Hepatocyte (in vitro differentiated cells): ENCODE data around the gene ADAM8. TPM values are rescaled to one million over a fixed set of nuclear protein-coding genes. Genes with fewer than 3 reads are reported as not detected.

Experiments
- DNase-seq: peaks from one replicate; pipeline ENCODE4 v3.0.0-alpha.2; 2016; ENCODE audit warnings: low spot score
- H2AFZ ChIP-seq: fragments of 200-600 bp; sonication (generic); 2 replicates; pipeline ENCODE4 v1.6.0; 2016; ENCODE audit warnings: antibody characterized with exemption, mild to moderate bottlenecking
- H3K27ac ChIP-seq: fragments of 200-600 bp; sonication (generic); 2 replicates; pipeline ENCODE4 v1.5.1; 2016; ENCODE audit warnings: mild to moderate bottlenecking
- H3K27me3 ChIP-seq: fragments of 200-600 bp; sonication (generic); 2 replicates; pipeline ENCODE4 v1.6.1; 2016
- H3K36me3 ChIP-seq: fragments of 200-600 bp; sonication (generic); replicated peaks from 2 replicates; pipeline ENCODE4 v1.5.1; 2016; ENCODE audit warnings: low read depth; ENCODE audit not compliant: insufficient read depth
- H3K4me1 ChIP-seq: fragments of 200-600 bp; sonication (generic); 2 replicates; pipeline ENCODE4 v1.5.1; 2016; ENCODE audit warnings: mild to moderate bottlenecking, moderate library complexity; ENCODE audit not compliant: insufficient read depth
- H3K4me2 ChIP-seq: fragments of 200-600 bp; sonication (generic); 2 replicates; pipeline ENCODE4 v1.6.0; 2016
- H3K4me3 ChIP-seq: fragments of 200-600 bp; sonication (generic); 2 replicates; pipeline ENCODE4 v1.5.1; 2016; ENCODE audit warnings: mild to moderate bottlenecking
- H3K79me2 ChIP-seq: fragments of 200-600 bp; sonication (generic); 2 replicates; pipeline ENCODE4 v1.6.0; 2017; ENCODE audit warnings: mild to moderate bottlenecking
- H3K9me2 ChIP-seq: fragments of 200-600 bp; sonication (generic); replicated peaks from 2 replicates; pipeline ENCODE4 v1.6.0; 2017; ENCODE audit warnings: mild to moderate bottlenecking; ENCODE audit not compliant: insufficient read depth
- H3K9me3 ChIP-seq: fragments of 200-600 bp; sonication (generic); 2 replicates; pipeline ENCODE4 v1.5.1; 2016; ENCODE audit warnings: low read depth, mild to moderate bottlenecking
- H4K20me1 ChIP-seq: fragments of 200-600 bp; sonication (generic); 2 replicates; pipeline ENCODE4 v1.6.0; 2016; ENCODE audit warnings: mild to moderate bottlenecking; ENCODE audit not compliant: insufficient read depth, poor library complexity, severe bottlenecking
- CTCF ChIP-seq: fragments of 200-600 bp; sonication (generic); IDR thresholded peaks from 2 replicates; pipeline ENCODE4 v1.5.1; 2016; ENCODE audit warnings: antibody characterized with exemption, mild to moderate bottlenecking; ENCODE audit not compliant: poor library complexity
- EZH2 ChIP-seq: fragments of 200-600 bp; sonication (generic); IDR thresholded peaks from 2 replicates; pipeline ENCODE4 v1.6.1; 2016; ENCODE audit warnings: antibody characterized with exemption, mild to moderate bottlenecking, borderline replicate concordance
- EZH2phosphoT487 ChIP-seq: fragments of 200-600 bp; sonication (generic); IDR thresholded peaks from one replicate; pipeline ENCODE4 v1.6.1; 2018; ENCODE audit warnings: antibody characterized with exemption, mild to moderate bottlenecking, low read depth, moderate library complexity; ENCODE audit not compliant: unreplicated experiment, severe bottlenecking
- WGBS: methylation state at CpG from one replicate; pipeline ENCODE4 v1.1.6; 2016; ENCODE audit warnings: low lambda C conversion rate; ENCODE audit errors: missing lambda C conversion rate; 5-methylcytosine and 5-hydroxymethylcytosine counted together
- polyA plus RNA-seq: library from polyadenylated mRNA; unstranded; fragments of >200 nt; fragmentation: Nextera tagmentation; extraction: Ambion mirVana; gene quantifications from 2 replicates; pipeline ENCODE4 v1.2.1, GENCODE V29; 2016
- total RNA-seq: library from RNA; depleted of rRNA; stranded (reverse); fragments of >200 nt; gene quantifications from 2 replicates; pipeline ENCODE4 v1.2.3, GENCODE V29; 2014

Gene ADAM8
- total and polyA plus RNA-seq, 2 experiments from 2014 or later = 1.9 to 3.0 TPM

GRCh38 chr10:133217800-133218589 is 58.7 kb downstream of the ADAM8 start:
- Histone ChIP-seq H3K36me3 (no peaks in the 10 kb centered on the region), H2AFZ (no peak overlapping the region), H3K79me2 (no peaks in the 10 kb centered on the region), H3K4me1 (no peaks in the 10 kb centered on the region), H3K4me2 (no peak overlapping the region), H4K20me1 (no peaks in the 10 kb centered on the region), H3K27me3 (peaks cover 18% of the 10 kb centered on the region), H3K27ac (no peak overlapping the region), H3K9me3 (no peaks in the 10 kb centered on the region), H3K9me2 (no peaks in the 10 kb centered on the region), H3K4me3 (no peak overlapping the region)
- TF ChIP-seq EZH2phosphoT487 = no peak
- no peak for TF ChIP-seq EZH2
- no peak for TF ChIP-seq CTCF
- DNase-seq = no peak
- WGBS = 92% methylated on average over 25 of the region's 25 CpGs

DNA sequence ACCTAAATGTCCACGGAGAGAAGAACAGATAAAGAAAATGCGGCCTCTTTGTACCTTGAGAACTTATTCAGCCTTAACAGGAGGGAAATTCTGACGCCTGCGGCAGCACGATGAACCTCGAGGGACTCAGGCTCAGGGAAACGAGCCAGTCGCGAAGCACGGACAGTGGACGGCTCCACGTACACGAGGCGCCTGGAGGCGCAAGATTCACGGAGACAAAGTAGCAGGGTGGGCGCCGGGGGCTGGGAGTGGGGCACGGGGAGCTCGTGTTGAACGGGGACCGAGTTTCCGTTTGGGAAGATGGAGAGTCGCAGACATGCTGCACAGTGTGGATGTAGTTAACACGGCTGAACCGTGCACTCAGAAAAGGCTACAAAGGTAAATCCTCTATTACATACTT is 59.9 kb downstream of the ADAM8 start:
- Histone ChIP-seq H3K4me3 (no peak overlapping the region), H4K20me1 (no peaks in the 10 kb centered on the region), H3K27me3 (peaks cover 18% of the 10 kb centered on the region), H3K9me3 (no peaks in the 10 kb centered on the region), H3K36me3 (no peaks in the 10 kb centered on the region), H2AFZ (no peak overlapping the region), H3K79me2 (no peaks in the 10 kb centered on the region), H3K9me2 (no peaks in the 10 kb centered on the region), H3K4me2 (no peak overlapping the region), H3K27ac (no peak overlapping the region), H3K4me1 (no peaks in the 10 kb centered on the region)
- 88% methylated on average over 26 of the region's 26 CpGs for WGBS
- no peak for TF ChIP-seq EZH2
- TF ChIP-seq CTCF = no peak
- no peak for TF ChIP-seq EZH2phosphoT487
- DNase-seq = no peak

- Histone ChIP-seq H3K36me3 (no peaks in the 10 kb centered on the region), H3K27ac (no peak overlapping the region), H3K27me3 (peaks cover 18% of the 10 kb centered on the region), H3K79me2 (no peaks in the 10 kb centered on the region), H3K4me3 (no peak overlapping the region), H3K4me2 (no peak overlapping the region), H3K9me3 (no peaks in the 10 kb centered on the region), H3K9me2 (no peaks in the 10 kb centered on the region), H2AFZ (no peak overlapping the region), H3K4me1 (no peaks in the 10 kb centered on the region), H4K20me1 (no peaks in the 10 kb centered on the region)
- no peak for DNase-seq
- no peak for TF ChIP-seq EZH2phosphoT487
- no peak for TF ChIP-seq CTCF
- TF ChIP-seq EZH2 = no peak
- 97% methylated on average over 27 of the region's 27 CpGs for WGBS
Measured at GRCh38 chr10:133215586-133215985, 61.1 kb downstream of the ADAM8 start.
